Smooth muscle cell (in vitro differentiated cells): Measurements from ENCODE around the gene CSNK1D. TPM values are rescaled to one million over a fixed set of nuclear protein-coding genes. Genes with fewer than 3 reads are reported as not detected.

Source experiments
- DNase-seq: peaks from one replicate; lab custom pipeline; 2025; ENCODE audit not compliant: unreplicated experiment; lab: John Stamatoyannopoulos, UW
- H2AFZ ChIP-seq: fragments of 200-600 bp; sonication (generic); 2 replicates; pipeline ENCODE4 v1.6.0; 2016; ENCODE audit warnings: antibody characterized with exemption, low read depth, mild to moderate bottlenecking
- H3F3A ChIP-seq: fragments of 200-600 bp; sonication (generic); 2 replicates; pipeline ENCODE4 v1.6.0; 2017; ENCODE audit warnings: antibody characterized with exemption, low read depth
- H3K27ac ChIP-seq: fragments of 200-600 bp; sonication (generic); 2 replicates; pipeline ENCODE4 v1.5.1; 2016; ENCODE audit warnings: low read depth, mild to moderate bottlenecking
- H3K27me3 ChIP-seq: fragments of 200-600 bp; sonication (generic); 2 replicates; pipeline ENCODE4 v1.6.1; 2016; ENCODE audit warnings: low read depth, mild to moderate bottlenecking
- H3K36me3 ChIP-seq: fragments of 200-600 bp; sonication (generic); 2 replicates; pipeline ENCODE4 v1.5.1; 2016; ENCODE audit warnings: low read depth
- H3K4me1 ChIP-seq: fragments of 200-600 bp; sonication (generic); 2 replicates; pipeline ENCODE4 v1.5.1; 2016; ENCODE audit warnings: low read depth
- H3K4me2 ChIP-seq: fragments of 200-600 bp; sonication (generic); 2 replicates; pipeline ENCODE4 v1.6.0; 2016; ENCODE audit warnings: mild to moderate bottlenecking
- H3K4me3 ChIP-seq: fragments of 200-600 bp; sonication (generic); 2 replicates; pipeline ENCODE4 v1.5.1; 2016; ENCODE audit warnings: mild to moderate bottlenecking
- H3K79me2 ChIP-seq: fragments of 200-600 bp; sonication (generic); 2 replicates; pipeline ENCODE4 v1.6.0; 2016; ENCODE audit warnings: low read depth, mild to moderate bottlenecking
- H3K9ac ChIP-seq: fragments of 200-600 bp; sonication (generic); 2 replicates; pipeline ENCODE4 v1.6.0; 2016; ENCODE audit warnings: low read depth
- H3K9me3 ChIP-seq: fragments of 200-600 bp; sonication (generic); replicated peaks from 2 replicates; pipeline ENCODE4 v1.5.1; 2016; ENCODE audit warnings: low read depth
- H4K20me1 ChIP-seq: fragments of 200-600 bp; sonication (generic); 2 replicates; pipeline ENCODE4 v1.6.0; 2016; ENCODE audit warnings: low read depth
- WGBS: methylation state at CpG from one replicate; pipeline ENCODE4 v1.1.7; 2016; ENCODE audit warnings: low lambda C conversion rate; 5-methylcytosine and 5-hydroxymethylcytosine counted together
- polyA plus RNA-seq: library from polyadenylated mRNA; unstranded; fragments of >200 nt; fragmentation: Nextera tagmentation; extraction: Ambion mirVana; gene quantifications from 2 replicates; pipeline ENCODE4 v1.2.1, GENCODE V29; 2016
- total RNA-seq: library from RNA; depleted of rRNA; stranded (reverse); fragments of >200 nt; gene quantifications from 2 replicates; pipeline ENCODE4 v1.2.3, GENCODE V29; 2014
- TF ChIP-seq, protein P1 (sequence below): fragments of 200-600 bp; sonication (generic); IDR thresholded peaks from 2 replicates; pipeline ENCODE4 v1.5.1; 2017; ENCODE audit warnings: borderline replicate concordance, mild to moderate bottlenecking, antibody characterized with exemption; ENCODE audit not compliant: insufficient read depth, poor library complexity, severe bottlenecking

Gene CSNK1D
- total and polyA plus RNA-seq, 2 experiments from 2014 or later = 51.6 to 135 TPM

DNA sequence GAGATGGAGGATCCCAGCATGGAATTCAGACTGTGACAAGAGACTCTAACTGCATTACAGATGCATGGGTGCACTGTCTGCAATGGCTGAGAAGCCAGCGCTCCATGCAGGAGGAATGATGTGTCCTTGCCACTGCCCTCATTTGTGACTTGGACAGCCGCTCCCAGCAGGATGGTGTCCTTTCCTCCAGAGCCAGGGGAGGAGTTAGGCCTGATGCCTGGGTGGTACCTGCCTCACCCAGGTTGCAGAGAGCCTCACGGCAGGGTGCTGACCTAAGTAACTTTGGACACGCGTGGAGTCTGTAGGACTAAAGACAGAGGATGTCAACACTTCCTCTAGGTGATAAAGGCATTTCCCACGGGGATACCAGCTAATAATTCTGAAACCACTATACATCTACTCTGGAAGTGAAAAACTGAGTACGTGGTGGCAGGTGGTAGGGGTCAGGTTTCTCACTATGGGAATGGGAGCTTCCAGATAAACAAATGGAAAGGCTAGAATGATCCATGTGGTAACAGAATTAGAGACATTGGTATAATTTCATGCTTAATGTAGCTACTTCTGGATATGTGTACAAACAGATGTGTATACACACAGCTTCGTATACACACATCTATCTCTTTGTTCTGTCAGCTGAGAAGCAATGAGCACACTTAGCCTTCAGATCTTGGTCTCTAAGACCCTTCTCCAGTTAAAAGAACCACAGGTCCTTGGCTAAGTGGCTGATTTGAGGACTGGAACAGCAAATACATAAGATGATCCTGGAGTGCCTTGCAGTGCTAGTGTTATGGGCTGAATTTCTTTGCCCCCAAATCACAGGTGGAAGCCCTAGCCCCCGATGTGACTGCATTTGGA, 13.7 kb upstream of the CSNK1D start:
- WGBS = 89% methylated on average over 9 of the region's 9 CpGs
- no peaks in the 10 kb centered on the region for H3K27me3 ChIP-seq
- TF ChIP-seq, protein P1, sequence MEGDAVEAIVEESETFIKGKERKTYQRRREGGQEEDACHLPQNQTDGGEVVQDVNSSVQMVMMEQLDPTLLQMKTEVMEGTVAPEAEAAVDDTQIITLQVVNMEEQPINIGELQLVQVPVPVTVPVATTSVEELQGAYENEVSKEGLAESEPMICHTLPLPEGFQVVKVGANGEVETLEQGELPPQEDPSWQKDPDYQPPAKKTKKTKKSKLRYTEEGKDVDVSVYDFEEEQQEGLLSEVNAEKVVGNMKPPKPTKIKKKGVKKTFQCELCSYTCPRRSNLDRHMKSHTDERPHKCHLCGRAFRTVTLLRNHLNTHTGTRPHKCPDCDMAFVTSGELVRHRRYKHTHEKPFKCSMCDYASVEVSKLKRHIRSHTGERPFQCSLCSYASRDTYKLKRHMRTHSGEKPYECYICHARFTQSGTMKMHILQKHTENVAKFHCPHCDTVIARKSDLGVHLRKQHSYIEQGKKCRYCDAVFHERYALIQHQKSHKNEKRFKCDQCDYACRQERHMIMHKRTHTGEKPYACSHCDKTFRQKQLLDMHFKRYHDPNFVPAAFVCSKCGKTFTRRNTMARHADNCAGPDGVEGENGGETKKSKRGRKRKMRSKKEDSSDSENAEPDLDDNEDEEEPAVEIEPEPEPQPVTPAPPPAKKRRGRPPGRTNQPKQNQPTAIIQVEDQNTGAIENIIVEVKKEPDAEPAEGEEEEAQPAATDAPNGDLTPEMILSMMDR = no peak
- DNase-seq = no peak
- no peaks in the 10 kb centered on the region for H4K20me1 ChIP-seq
- H2AFZ ChIP-seq = no peak overlapping the region
- no peaks in the 10 kb centered on the region for H3F3A ChIP-seq
- no peak overlapping the region for H3K4me2 ChIP-seq
- no peaks in the 10 kb centered on the region for H3K9me3 ChIP-seq
- no peak overlapping the region for H3K9ac ChIP-seq
- H3K79me2 ChIP-seq = no peaks in the 10 kb centered on the region
- no peak overlapping the region for H3K4me3 ChIP-seq
- H3K27ac ChIP-seq = no peak overlapping the region
- no peaks in the 10 kb centered on the region for H3K4me1 ChIP-seq
- no peaks in the 10 kb centered on the region for H3K36me3 ChIP-seq

DNA sequence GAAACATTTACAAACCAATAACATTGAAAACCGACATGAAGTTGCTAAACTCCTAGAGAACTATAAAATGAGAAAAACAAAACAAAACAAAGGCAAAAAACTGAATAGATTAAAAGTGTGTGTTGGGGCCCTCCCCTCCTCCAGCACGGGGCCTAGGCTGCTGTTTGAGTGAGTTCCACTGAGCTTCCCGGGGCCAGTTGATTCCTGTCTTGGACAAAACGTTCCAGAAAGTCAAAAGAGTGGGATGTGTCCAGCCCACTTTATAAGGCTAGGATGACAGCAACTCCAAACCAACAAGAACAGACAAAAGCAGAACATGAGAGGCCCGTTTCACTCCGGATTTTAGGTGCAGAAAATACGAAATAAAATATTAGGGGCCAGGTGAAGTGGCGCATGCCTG, 11.6 kb upstream of the CSNK1D start:
- H3K27ac ChIP-seq = no peak overlapping the region
- no peaks in the 10 kb centered on the region for H3K4me1 ChIP-seq
- no peaks in the 10 kb centered on the region for H3K79me2 ChIP-seq
- no peaks in the 10 kb centered on the region for H3F3A ChIP-seq
- H4K20me1 ChIP-seq = no peaks in the 10 kb centered on the region
- no peak overlapping the region for H3K4me3 ChIP-seq
- TF ChIP-seq, protein P1 = no peak
- H3K4me2 ChIP-seq = no peak overlapping the region
- H3K36me3 ChIP-seq = no peaks in the 10 kb centered on the region
- 74% methylated on average over 8 of the region's 8 CpGs for WGBS
- H3K9me3 ChIP-seq = no peaks in the 10 kb centered on the region
- DNase-seq = no peak
- H3K9ac ChIP-seq = no peak overlapping the region
- H2AFZ ChIP-seq = no peak overlapping the region
- no peaks in the 10 kb centered on the region for H3K27me3 ChIP-seq

DNA sequence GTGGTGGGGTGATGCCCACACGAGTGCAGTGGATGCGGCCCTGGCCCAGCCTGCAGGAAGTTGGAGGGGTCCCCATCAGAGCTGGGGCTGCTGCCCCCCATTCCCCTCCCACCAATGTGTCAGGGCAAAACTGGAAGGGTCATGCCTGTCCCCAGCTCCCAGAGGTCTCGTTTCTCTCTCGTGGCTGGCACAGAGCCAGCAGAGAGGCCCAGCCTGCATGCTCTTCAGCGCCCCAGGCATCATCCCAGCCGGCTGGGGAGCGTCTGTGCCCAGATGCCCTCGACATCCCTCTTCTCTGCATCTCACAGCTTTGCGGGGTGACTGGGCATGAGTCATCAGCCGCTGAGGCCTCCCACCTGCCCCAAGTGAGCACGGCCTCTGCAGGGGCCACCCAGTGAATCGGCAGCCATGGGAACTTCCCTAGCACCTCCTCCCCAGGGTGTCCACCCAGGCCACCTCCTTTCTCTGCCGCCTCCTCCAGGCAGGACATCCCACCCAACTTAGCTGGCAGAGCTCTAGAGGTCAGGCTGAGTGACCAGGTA, 9.8 kb upstream of the CSNK1D start:
- Histone ChIP-seq H3K9ac (no peak overlapping the region), H3K27ac (no peak overlapping the region), H3F3A (no peaks in the 10 kb centered on the region), H2AFZ (no peak overlapping the region), H3K4me3 (no peak overlapping the region), H3K27me3 (no peaks in the 10 kb centered on the region), H3K79me2 (no peaks in the 10 kb centered on the region), H4K20me1 (no peaks in the 10 kb centered on the region), H3K4me1 (no peaks in the 10 kb centered on the region), H3K9me3 (no peaks in the 10 kb centered on the region), H3K4me2 (no peak overlapping the region), H3K36me3 (no peaks in the 10 kb centered on the region)
- 63% methylated on average over 13 of the region's 13 CpGs for WGBS
- no peak for DNase-seq
- TF ChIP-seq, protein P1 = no peak
